H54 (cell line): ENCODE results near the gene PTP4A2.
"Not testable (repeated sequence)": the region's sequence is repeated elsewhere in the genome, so short reads cannot be mapped to it uniquely, and the experiment has no call there.

Experiments
- DNase-seq: peaks from one replicate; pipeline ENCODE4 v3.0.0; 2011; ENCODE audit warnings: low spot score, mixed read lengths; ENCODE audit not compliant: insufficient read length
- FAIRE-seq: peaks from 3 replicates; lab custom pipeline; 2011; peaks lifted over from hg19 to GRCh38; lab: Jason Lieb, UNC
- POLR2A ChIP-seq: IDR thresholded peaks from 2 replicates; pipeline ENCODE4 v1.6.1; 2011; ENCODE audit warnings: low read depth, mild to moderate bottlenecking, low read length

PTP4A2 gene

DNA sequence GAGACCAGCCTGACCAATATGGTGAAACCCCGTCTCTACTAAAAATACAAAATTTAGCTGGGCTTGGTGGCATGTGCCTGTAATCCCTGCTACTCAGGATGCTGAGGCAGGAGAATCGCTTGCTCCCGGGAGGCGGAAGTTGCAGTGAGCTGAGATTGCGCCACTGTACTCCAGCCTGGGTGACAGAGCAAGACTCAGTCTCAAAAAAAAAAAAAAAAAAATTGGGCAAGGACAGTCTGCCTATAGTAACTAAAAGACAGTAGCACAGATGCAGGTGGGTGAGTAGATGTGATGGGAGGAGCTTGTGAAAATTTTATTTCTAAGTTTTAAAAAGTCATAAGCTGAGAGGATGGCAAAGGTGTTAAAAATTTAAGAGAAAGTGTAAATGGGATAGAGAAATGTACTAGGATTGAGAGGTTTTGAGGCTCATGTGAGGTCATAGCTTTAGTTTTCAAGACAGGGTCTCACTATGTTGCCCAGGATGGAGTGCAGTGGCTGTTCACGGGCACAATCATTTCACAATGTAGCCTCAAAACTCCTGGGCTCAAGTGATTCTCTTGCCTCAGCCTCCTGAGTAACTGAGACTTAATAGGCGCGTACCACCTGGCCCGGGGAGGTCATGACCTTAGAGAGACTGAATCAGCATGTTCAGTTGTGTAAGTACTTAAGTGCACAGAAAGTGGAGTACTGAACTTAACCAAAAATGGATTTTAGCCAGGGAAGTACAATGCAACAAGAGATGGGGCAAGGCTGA, 33.7 kb downstream of the PTP4A2 start:
- TF ChIP-seq POLR2A, result no peak

DNA sequence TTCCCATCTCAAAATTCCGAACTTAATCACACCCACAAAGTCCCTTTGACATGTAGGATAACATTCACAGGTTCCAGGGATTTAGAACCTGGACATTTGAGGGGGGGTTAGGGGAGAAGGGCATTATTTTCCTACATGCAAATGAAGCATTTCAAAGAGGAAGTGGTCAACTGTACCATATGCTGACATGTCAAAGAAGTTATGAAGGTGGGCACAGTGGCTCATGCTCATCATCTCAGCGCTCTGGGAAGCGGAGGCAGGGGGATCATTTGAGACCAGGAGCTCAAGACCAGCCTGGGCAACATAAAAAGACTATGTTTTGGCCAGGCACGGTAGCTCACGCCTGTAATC, 35.7 kb downstream of the PTP4A2 start:
- no peak for DNase-seq
- FAIRE-seq, result no peak

More for the DNA sequence above, 33.7 kb downstream of the PTP4A2 start:
- no peak for DNase-seq
- no peak for FAIRE-seq

DNA sequence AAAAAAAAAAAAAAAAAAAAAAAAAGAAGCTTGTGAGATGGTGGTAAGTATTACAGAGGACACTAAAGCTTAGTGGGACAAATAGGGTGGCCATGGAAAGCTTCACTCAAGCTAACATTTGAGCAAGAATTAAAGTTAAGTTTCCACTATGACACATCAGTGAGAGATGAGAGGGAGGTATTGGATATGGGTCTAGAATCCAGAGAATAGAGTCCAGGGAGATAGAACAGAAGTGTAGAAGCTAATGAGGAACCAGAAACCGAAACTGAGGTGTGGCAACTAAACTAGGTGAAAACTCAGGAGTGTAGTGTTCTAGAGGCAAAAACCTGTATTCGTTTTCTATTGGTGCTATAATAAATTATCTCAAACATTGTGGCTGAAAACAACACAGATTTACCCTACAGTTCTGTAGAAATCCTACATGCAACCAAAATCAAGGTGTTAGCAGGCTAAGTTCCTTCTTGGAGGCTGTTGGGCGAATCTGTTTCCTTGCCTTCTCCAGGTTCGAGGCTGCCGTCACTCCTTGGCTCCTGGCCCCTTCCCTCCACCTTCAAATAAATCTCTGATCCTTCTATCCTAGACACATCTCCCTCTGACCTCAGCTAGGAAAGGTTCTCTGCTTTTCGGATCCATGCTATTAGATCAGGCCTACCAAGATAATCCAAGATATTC, 36.2 kb downstream of the PTP4A2 start:
- no peak for FAIRE-seq

More for the DNA sequence above, 35.7 kb downstream of the PTP4A2 start:
- TF ChIP-seq POLR2A, result no peak

DNA sequence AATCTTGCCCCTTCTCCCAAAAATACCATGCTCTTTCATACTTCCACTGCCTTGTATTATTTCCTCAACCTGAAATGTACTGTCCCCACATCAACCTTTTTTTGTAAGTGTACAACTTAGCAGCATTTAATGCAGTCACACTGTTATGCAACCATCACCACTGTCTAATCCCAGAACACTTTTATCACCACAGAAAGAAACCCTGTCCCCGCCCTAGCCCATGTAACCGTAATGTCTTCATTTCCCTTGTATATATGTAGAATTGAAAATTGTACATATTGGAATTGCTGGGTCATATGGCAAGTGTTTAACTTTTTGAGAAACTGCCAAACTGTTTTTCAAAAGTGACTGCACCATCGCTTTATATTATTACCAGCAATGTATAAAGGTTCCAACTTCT, 37.4 kb downstream of the PTP4A2 start:
- no peak for TF ChIP-seq POLR2A
- DNase-seq, result no peak
- no peak for FAIRE-seq

More for the DNA sequence above, 36.2 kb downstream of the PTP4A2 start:
- no peak for DNase-seq
- no peak for TF ChIP-seq POLR2A

DNA sequence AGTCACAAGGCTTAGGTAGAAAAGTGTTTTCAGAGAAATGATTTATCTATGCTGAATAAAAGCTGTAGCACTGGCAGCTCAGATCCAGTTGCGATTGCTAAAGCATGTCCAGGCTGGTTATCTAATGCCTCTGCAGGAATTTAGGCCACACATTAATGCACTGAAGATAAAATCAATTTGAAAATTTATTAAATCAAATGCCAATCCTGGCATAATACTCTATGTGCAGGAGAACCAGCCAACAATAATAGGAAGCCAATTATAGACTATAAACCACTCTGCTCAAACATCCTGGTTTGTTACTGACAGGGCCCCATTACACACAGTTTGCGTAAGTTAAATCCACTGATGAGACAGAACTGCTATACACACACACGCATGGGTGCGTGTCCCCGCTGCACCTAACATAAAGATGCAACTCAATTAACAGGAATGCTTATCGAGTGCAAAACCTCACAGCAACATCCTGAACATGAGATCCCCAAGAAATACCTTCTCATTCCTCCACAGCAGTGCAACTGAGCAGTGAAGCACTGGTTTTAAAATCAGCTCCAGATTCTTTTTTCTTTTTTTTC, 40.6 kb downstream of the PTP4A2 start:
- TF ChIP-seq POLR2A, result no peak
- FAIRE-seq (no peak), DNase-seq (no peak)

DNA sequence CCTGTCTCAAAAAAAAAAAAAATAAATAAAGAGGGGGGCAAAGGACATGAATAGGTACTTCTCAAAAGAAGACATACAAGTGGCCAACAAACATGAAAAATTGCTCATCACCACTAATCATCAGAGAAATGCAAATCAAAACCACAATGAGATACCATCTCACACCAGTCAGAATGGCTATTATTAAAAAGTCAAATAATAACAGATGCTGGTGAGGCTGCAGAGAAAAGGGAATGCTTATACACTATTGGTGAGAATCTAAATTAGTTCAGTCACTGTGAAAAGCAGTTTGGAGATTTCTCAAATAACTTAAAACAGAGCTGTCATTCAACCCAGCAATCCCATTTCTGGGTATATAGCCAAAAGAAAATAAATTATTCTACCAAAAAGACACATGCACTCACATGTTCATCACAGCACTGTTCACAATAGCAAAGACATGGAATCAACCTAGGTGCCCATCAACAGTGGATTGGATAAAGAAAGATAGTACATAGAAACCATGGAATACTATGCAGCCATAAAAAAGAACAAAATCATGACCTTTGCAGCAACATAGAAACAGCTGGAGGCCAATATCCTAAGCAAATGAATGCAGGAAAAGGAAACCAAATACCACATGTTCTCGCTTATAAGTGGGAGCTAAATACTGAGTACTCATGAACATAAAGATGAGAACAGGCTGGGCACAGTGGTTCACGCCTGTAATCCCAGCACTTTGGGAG, 42.5 kb downstream of the PTP4A2 start:
- DNase-seq, FAIRE-seq: not testable (repeated sequence)

DNA sequence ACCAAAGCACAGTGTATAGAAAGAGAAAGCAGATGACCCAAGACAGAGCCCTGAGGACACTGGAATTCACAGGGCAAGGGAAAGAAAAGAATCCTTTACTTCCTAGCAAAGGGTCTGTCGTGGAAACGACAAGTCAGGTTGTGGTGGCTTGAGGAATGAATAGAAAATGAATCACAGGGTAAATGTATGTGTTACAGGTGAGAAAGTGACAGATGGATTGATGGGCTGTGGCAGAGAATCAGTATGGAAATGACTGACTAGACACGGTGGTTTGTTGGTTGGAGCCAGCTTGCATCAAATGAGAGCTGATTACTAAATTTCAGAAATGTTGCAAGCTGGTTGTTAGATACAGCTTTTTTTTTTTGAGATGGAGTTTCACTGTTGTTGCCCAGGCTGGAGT, 46.9 kb downstream of the PTP4A2 start:
- FAIRE-seq, result no peak
- no peak for TF ChIP-seq POLR2A

DNA sequence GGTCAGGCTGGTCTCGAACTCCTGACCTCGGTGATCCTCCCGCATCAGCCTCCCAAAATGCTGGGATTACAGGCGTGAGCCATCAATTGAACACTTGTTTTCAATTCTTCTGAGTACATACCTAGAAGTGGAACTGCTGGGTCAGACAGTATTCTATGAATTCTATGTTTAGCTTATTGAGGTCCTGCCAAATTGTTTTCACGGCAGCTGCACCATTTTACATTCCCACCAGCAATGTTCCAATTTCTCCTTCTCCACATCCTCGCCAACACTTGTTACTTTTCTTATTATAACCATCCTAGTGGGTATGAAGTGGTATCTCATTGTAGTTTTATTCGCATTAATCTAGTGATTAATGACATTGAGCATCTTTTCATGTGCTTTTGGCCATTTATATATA, 49.9 kb downstream of the PTP4A2 start:
- FAIRE-seq (no peak), DNase-seq (no peak)
- TF ChIP-seq POLR2A, result no peak

More for the DNA sequence above, 46.9 kb downstream of the PTP4A2 start:
- DNase-seq, result no peak

DNA sequence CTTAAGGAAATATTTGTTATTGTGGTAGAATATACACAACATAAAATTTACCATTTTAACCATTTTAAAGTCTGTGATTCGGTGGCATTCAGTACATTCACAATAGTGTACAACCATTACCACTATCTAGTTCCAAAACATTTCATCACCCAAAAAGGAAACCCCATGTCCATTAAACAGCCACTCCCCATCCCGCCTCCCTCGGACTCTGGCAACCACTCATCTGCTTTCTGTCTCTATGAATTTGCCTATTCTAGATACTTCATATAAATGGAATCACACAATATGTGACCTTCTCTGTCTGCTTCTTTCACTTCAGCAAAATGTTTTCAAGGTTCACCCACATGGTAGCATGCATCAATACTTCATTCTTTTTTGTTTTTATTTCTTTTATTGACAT, 51.3 kb downstream of the PTP4A2 start:
- no peak for TF ChIP-seq POLR2A
- FAIRE-seq, result no peak
- no peak for DNase-seq

DNA sequence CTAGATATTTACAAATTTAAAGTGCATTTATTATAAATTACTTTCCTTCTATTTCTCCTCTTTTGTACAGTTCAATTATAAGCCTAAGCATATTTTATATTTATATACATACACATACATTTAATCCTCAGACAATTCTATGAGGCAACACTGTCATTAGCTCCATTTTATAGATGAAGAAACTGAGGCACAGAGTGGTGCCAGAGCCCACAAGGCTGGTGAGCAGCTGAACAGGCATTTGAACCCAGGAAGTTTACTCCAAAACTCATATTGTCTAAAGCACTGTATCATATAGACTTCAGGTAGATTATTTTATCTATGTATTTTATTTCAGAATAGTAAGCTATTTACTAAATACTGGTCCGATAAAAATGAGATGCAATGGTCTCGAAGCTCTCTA, 52.3 kb downstream of the PTP4A2 start:
- no peak for TF ChIP-seq POLR2A
- FAIRE-seq, result no peak
- no peak for DNase-seq

DNA sequence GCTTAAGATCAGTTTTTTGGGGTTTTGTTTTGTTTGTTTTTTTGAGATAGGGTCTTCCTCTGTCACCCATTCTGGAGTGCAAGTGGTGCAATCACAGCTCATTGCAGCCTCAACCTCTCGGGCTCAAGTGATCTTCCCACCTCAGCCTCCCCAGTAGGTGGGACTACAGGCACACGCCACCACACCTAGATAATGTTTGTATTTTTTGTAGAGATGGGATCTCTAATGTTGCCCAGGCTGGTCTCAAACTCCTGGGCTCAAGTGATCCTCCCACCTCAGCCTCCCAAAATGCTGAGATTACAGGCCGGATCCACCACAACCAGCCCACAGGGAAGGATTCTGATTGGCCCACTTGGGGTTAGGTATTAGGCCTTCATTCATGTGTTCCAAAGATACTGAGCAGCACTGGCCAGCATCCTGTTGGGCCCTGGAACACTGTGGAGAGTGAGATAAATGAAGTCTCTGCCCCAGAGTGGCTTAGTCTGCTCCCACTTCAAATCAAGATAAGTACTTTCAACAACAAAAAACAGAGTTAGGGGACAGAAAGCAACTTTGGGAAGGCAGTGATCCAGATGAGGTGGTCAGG, 54.7 kb downstream of the PTP4A2 start:
- DNase-seq, result no peak
- FAIRE-seq, result no peak
- TF ChIP-seq POLR2A, result no peak

DNA sequence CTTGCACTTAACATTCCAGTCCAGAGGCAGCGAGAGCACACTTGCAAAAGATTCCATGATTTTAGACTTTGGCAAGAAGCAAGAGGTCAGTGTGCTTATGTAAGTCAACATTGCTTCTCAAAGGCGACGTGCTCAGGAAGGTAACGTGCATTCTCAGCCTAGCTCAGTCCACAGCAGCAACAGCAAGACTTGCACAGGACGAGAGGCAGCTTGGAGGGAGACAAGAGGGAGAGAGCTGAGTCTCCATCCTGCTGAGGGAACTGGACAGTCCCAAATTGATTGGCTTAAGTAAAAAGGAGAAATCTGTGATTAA, 56.5 kb downstream of the PTP4A2 start:
- no peak for DNase-seq
- FAIRE-seq, result no peak
- no peak for TF ChIP-seq POLR2A

DNA sequence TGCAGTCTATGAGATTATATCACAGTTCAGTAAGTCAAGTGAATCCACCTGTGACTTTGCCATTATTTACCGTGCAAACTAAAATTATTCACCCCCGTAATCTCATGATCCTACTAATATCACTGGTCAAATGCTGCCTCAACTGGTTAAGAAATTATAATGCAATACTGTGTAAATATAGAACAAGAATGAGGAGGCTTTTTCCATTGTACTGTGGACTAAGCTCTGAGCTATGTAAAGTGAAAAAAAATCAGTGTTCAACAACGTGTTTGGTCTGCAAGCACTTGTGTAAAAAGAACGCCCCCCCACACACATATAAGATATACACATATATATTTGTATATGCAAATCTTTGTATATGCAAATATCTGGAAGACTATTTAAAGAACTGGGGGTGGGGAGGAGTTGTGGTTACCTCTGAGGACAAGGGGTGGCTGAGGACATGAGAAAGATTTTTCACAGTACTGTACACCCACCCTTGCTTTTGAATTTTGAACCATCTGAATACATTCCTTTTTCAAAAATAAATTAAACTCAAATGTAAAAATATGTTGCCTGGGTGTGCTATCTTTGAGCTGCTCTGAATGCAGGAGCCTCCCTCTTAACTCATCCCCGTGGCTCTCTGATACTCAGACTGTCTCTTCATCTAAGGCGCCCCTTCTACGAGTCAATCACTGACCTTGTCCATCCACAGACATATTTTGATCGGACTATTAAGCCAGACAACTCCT, 57.0 kb downstream of the PTP4A2 start:
- DNase-seq (no peak), FAIRE-seq (no peak)
- no peak for TF ChIP-seq POLR2A
